Fibroblast of mammary gland (primary cell): ENCODE results near the gene KRTAP10-4.

Source experiments
- DNase-seq: peaks from one replicate; pipeline ENCODE4 v3.0.0-alpha.2; 2010; ENCODE audit warnings: low read depth
- H3K4me3 ChIP-seq: 2 replicates; pipeline ENCODE4 v1.5.1; 2011; ENCODE audit warnings: low read depth, mild to moderate bottlenecking, low read length, moderate library complexity; ENCODE audit not compliant: control insufficient read depth
- CTCF ChIP-seq: conservative IDR thresholded peaks from 2 replicates; pipeline ENCODE4 v1.5.1; 2011; ENCODE audit warnings: low read depth, low read length, inconsistent platforms; ENCODE audit not compliant: control insufficient read depth, insufficient read depth

The KRTAP10-4 gene

GRCh38 chr21:44569861-44570517, 3.5 kb upstream of the KRTAP10-4 start:
- DNase-seq: no peak
- H3K4me3 ChIP-seq: no peak overlapping the region

GRCh38 chr21:44571296-44571695, 2.2 kb upstream of the KRTAP10-4 start:
- no peak for DNase-seq
- no peak for TF ChIP-seq CTCF
- no peak overlapping the region for H3K4me3 ChIP-seq

More at GRCh38 chr21:44569861-44570517, 3.5 kb upstream of the KRTAP10-4 start:
- TF ChIP-seq CTCF: no peak

- DNase-seq: no peak
- no peak for TF ChIP-seq CTCF
- H3K4me3 ChIP-seq: no peak overlapping the region
Observed at GRCh38 chr21:44571844-44572782, 1.4 kb upstream of the KRTAP10-4 start.

DNA sequence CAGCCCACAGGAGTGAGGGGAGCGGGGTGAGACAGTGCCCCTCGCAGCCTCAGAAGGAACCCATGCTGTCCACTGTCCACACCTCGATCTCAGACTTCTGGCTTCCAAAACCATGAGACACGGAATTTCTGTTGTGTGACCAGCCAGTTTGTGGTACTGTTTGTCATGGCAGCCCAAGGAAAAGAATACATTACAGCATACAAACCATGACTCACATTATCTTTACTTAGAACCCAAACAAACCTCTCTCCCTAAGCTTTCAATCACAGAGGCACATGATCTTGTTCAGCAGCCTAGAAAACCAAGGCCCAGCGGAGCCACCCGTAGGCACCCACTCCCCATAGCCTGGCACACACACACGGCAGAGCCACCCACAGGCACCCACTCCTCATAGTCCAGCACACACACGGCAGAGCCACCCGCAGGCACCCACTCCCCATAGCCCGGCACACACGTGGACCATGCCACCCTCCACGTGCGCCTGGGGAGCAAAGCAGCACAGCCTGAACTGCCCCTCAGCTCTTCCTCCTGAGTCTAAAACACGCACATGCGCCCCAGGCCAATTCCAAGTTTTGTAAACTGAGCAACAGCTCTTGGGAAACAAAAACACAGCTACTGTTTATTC, 458 bp upstream of the KRTAP10-4 start:
- no peak for TF ChIP-seq CTCF
- DNase-seq: no peak
- no peak overlapping the region for H3K4me3 ChIP-seq

- no peak for TF ChIP-seq CTCF
- no peak for DNase-seq
- no peak overlapping the region for H3K4me3 ChIP-seq
Observed at GRCh38 chr21:44574457-44575306, 1.2 kb downstream of the KRTAP10-4 start.

DNA sequence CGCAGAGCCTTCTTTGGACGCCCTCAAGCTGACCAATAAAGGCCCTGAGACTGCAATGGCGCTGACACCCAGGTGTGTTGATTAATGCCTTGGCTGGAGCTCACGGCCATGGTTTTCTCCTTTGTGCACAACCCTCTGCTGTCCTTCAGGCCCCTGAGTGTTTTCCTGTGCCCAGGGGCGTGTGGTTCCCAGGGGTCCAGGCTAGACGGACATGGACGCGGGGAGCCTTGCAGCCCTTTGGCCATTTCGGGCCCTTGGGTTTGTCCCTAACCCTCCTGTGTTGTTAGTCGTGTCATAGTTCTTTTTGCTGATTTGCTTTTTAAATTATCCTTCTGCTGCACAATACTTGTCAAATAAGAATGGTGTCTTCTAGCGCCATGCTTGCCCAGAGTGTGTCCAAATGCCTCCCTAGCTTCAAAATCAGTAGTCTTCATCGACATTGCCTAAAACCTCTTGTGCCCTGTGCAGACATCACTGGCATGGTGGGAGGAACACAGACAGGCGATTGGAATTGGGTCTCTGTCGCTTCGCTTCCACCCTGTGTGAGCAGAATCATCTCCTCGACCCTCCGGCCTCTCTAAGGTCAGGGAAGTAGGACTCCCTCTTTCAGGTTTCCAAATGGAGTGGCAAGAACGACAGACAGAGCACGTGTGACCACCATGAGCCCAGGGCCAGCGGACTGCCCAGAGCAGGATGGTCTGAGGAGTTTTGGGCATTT, 1.9 kb downstream of the KRTAP10-4 start:
- H3K4me3 ChIP-seq: no peak overlapping the region
- DNase-seq: no peak
- no peak for TF ChIP-seq CTCF
